ENCODE results near the gene ZW10.

- no peak for TF ChIP-seq POLR2A (IDR thresholded peaks at IDR 0.05)
- TF ChIP-seq CTCF (IDR thresholded peaks at IDR 0.05) = no peak
Observed at GRCh38 chr11:113693030-113693429, 80.5 kb downstream of the ZW10 start.
